Measurements from ENCODE around the gene TREH.

- TF ChIP-seq CTCF (IDR thresholded peaks at IDR 0.05; ENCODE audit: insufficient read depth, low read depth, low read length) (peak; percentile 69), EZH2 (IDR thresholded peaks at IDR 0.05; ENCODE audit: insufficient read depth, low read length) (no peak)
Measured at GRCh38 chr11:118659314-118659952, 20.0 kb downstream of the TREH start.
